ENCODE results near the gene NUP107.

Gene NUP107

GRCh38 chr12:68739891-68740290, 53.1 kb downstream of the NUP107 start:
- FAIRE-seq, result no peak
- no peak for DNase-seq (ENCODE audit: low spot score)

- no peak for DNase-seq (ENCODE audit: low spot score)
- FAIRE-seq, result no peak
These were observed 56.6 kb downstream of the NUP107 start for GRCh38 chr12:68743356-68743755.

GRCh38 chr12:68745376-68745903, 58.7 kb downstream of the NUP107 start:
- no peak for FAIRE-seq
- no peak for DNase-seq (ENCODE audit: low spot score)

- no peak for FAIRE-seq
These were observed 59.3 kb downstream of the NUP107 start, which contains the start of gene SLC35E3 for GRCh38 chr12:68745904-68746571. TSS of gene SLC35E3 (plus strand) at chr12:68746176. CDS start at chr12:68746378, 202 bp downstream.

GRCh38 chr12:68746572-68747180, 59.9 kb downstream of the NUP107 start:
- DNase-seq (ENCODE audit: low spot score), result peak; percentile 29
- FAIRE-seq, result no peak

More at GRCh38 chr12:68745904-68746571, 59.3 kb downstream of the NUP107 start, which contains the start of gene SLC35E3:
- DNase-seq (ENCODE audit: low spot score), result peak; percentile 78

GRCh38 chr12:68749443-68749842, 62.7 kb downstream of the NUP107 start:
- no peak for FAIRE-seq
- DNase-seq (ENCODE audit: low spot score), result no peak

- no peak for DNase-seq (ENCODE audit: low spot score)
- FAIRE-seq, result no peak
These were observed 63.1 kb downstream of the NUP107 start for GRCh38 chr12:68749861-68750260.

DNA sequence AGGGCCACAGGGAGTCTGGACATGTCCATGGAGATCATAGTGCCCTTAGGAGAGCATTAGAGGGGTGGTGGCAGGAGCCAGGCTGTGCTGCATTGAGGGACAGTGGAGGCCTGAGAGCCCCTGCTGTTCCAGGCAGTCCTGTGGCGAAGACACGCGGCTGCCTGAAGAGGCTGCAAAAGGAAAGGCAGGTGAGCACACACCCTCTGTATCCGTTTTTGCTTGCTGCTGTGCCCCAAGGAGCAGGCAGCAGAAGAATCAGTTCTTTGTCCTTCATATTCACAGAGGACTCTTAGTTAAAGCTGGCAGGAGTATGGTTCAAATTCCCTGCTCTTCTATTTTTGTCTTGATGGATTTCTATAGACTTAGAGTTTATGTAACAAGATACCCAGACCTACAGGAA, 63.7 kb downstream of the NUP107 start:
- DNase-seq (ENCODE audit: low spot score) (no peak), FAIRE-seq (no peak)

GRCh38 chr12:68755536-68756243, 68.9 kb downstream of the NUP107 start:
- FAIRE-seq, result no peak
- no peak for DNase-seq (ENCODE audit: low spot score)

- DNase-seq (ENCODE audit: low spot score), result no peak
These were observed 73.1 kb downstream of the NUP107 start for GRCh38 chr12:68759852-68760251.

DNA sequence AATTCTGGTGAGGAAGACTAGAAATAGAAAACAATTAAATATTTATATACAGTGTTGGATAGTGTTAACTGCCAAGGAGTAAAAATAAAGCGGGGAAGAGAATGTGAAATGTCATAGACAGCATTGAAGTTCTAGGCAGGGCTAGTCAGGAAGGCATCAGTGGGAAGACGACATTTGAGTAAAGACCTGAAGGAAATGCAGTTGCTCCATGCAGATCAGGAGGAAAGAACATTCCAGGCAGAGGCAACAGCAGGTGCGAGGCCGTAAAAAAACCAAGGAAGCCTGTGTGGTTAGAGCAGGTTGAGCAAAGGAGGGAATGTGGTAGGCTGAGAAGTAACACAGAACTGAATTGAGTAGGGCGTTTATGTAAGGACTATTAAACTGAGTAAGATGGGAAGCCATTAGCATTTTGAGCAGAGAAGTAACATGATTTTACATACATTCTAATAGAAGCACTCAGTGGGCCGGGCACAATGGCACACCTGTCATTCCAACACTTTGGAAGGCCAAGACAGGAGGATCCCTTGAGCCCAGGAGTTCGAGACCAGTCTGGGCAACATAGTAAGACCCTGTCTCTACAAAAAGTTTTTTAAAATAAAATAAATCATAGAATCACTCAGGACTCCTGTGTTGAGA, 74.1 kb downstream of the NUP107 start:
- no peak for FAIRE-seq

More at GRCh38 chr12:68759852-68760251, 73.1 kb downstream of the NUP107 start:
- FAIRE-seq, result no peak

DNA sequence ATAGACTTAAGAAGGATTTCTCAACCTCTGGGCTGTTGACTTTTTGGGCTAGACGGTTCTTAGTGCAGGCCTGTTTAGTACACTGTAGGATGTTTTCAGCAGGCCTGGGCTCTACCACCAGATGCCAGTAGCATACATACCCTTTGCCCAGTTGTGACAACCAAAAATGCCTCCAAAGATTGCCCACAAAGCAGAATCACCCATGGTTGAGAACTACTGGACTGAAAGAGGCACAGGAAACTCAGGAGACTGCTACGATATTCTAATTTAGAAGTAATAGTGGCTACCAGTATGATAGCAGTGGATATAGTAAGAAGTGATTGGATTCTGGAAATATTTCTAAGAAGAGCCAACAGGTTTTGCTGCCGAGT, 74.6 kb downstream of the NUP107 start:
- FAIRE-seq, result no peak
- no peak for DNase-seq (ENCODE audit: low spot score)

More for the DNA sequence above, 74.1 kb downstream of the NUP107 start:
- no peak for DNase-seq (ENCODE audit: low spot score)

GRCh38 chr12:68761901-68762630, 75.3 kb downstream of the NUP107 start:
- no peak for DNase-seq (ENCODE audit: low spot score)
- FAIRE-seq, result no peak

DNA sequence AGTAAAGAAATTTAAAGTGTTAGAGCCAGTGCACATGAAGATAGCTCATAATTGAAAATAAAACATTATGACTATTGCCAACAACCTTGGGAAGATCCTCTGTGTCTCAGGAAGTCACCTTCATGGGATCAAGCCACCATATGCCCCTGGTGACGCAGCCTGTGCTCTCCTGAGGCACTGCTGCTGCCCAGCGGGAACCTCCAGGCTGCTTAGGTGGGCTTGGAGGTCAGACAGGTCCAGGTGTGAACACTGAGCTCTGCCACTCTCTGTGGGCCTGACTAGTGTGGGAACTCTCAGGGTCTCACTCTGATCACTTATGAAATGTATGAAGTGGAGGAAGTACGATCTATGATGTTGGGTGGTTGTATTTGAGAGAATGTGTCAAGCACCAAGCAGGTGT, 75.9 kb downstream of the NUP107 start:
- DNase-seq (ENCODE audit: low spot score), result no peak
- no peak for FAIRE-seq

GRCh38 chr12:68765696-68766095, 78.9 kb downstream of the NUP107 start:
- no peak for FAIRE-seq

DNA sequence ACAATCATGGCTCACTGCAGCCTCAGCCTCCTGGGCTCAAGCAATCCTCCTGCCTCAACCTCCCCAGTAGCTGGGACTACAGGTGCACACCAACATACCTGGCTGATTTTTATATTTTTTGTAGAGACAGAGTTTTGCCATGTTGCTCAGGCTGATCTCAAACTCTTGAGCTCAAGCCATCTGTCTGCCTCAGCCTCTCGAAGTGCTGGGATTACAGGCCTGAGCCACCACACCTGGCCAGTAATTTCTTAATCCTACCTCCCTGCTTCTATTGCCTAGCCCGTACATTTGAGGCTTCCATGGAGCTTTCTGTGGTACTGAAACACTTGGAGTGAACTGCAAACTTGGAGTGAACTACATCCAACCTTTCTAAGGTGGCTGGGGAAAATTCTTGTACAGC, 79.9 kb downstream of the NUP107 start:
- FAIRE-seq (no peak), DNase-seq (ENCODE audit: low spot score) (no peak)

More at GRCh38 chr12:68765696-68766095, 78.9 kb downstream of the NUP107 start:
- DNase-seq (ENCODE audit: low spot score), result no peak

DNA sequence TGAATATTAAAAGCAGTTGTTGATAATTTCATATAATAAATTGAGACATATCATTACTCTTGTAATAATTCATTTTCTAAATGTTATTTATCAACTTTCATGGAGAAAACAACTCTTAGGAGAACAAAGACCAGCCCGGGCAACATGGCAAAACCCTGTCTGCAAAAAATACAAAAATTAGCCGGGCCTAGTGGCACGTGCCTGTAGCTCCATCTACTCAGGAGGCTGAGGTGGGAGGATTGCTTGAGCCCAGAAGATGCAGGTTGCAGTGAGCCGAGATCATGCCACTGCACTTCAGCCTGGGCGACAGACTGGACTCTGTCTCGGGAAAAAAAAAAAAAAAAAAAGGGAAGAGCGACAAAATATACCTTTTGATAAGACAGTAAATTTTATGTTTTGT, 80.4 kb downstream of the NUP107 start:
- FAIRE-seq (no peak), DNase-seq (ENCODE audit: low spot score) (no peak)

GRCh38 chr12:68768431-68768939, 81.7 kb downstream of the NUP107 start:
- no peak for FAIRE-seq
- DNase-seq (ENCODE audit: low spot score), result no peak

- no peak for DNase-seq (ENCODE audit: low spot score)
- no peak for FAIRE-seq
These were observed 83.2 kb downstream of the NUP107 start for GRCh38 chr12:68769941-68770340.

GRCh38 chr12:68771223-68771925, 84.6 kb downstream of the NUP107 start:
- FAIRE-seq (no peak), DNase-seq (ENCODE audit: low spot score) (no peak)
